DMS153 (cell line): Measurements from ENCODE around the gene ALOXE3.

Experiments
- DNase-seq: peaks from one replicate; lab custom pipeline; 2025; lab: John Stamatoyannopoulos, UW

ALOXE3 gene

DNA sequence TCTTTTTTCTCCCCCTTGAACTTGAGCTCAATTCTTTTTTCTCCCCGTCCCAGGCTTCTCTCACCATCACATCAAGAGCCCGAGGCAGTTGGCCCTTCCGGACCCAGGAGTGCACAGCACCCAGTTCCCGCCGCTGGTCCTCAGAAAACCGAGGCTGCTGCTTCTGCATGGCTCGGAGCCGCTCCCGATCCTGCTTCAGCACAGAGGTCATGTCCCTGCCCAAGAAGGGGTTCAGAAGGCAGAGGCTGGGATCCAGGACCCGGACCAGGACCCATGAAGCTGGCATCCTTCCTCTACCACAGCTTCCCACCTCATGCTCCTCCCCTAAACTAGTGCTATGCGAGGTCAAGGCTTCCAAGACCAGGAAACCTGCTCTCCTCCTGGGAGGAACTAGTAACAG, 23.4 kb upstream of the ALOXE3 start:
- no peak for DNase-seq

DNA sequence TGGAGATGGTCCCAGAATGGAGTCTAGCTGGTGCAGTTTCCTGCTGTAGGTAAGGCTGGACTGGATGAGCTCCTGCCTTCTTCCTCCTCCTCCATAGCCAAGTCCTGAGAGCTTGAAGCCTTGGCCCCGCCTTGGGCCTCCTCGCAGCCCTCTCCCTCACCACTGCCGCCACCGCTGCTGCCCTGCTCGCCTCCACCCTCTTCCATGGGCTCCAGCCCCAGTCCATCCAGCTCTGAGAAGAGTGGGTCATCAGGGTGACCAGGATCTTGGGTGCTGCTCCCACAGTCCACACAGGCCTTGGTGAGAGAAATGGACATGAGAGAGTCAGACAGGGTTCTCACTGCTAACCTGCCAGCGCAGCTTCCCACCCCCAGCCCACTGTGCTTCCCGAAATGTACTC, 22.7 kb upstream of the ALOXE3 start:
- no peak for DNase-seq

DNA sequence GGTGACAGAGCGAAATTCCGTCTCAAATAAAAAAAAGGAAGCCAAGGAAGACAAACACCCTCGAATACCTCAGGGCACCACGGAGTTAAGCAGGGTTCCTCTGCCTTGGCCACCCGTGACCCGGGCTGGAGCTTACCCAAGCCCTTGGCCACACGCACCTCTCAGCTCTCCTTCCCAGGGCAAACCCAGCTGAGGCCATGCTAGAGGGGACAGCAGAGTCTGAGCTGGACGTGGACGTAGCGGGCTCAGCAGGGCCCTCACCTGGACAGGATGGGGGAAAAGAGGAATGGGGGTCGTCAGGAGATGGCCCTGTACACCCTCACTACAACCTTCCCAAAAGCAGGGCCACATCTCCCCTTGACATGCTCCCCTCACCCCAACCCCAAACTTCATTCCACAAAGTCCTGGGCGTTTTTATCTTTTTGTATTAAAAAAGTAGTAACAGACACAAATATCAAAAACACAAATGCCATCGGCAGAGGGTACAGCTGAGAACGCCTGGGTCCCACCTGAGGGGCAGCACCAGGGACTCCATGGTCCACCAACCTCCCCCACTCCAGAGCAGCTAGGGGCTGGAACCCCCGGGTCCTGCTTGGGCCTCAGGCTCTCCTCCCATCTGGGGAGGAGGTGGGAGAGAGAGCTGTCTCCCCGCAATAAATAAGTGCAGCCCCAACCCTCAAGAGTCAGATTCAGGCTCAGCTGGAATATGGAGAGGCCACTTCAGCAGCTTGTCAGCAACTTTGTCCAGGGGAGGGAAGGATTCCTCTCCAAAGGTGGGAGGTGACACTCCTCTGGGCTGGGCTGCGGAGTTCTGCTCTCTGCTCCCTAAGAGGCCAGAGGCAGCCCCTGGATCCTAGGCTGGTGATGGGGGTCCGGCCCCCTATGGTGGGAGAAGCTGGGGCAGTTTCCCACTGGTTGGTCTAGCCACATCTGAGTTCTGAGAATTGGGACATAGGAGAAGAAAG, 22.0 kb upstream of the ALOXE3 start:
- no peak for DNase-seq

- DNase-seq, result peak; percentile 81
These were observed 20.5 kb upstream of the ALOXE3 start for GRCh38 chr17:8138672-8139371.

DNA sequence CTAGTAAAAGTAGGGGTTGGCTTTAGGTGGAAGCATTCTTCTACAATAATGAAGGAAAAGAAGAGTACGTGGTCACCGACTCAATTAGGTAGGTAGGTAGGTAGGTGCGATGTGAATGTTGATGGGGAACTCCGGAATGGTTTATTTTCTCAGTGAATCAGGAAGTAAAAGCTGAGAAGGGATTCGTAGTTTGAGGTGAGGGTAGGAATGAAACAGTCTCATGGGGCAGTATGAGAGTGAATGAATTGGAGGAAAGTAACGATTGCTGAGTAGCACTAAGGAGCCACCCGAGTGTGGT, 20.0 kb upstream of the ALOXE3 start:
- DNase-seq, result no peak

DNA sequence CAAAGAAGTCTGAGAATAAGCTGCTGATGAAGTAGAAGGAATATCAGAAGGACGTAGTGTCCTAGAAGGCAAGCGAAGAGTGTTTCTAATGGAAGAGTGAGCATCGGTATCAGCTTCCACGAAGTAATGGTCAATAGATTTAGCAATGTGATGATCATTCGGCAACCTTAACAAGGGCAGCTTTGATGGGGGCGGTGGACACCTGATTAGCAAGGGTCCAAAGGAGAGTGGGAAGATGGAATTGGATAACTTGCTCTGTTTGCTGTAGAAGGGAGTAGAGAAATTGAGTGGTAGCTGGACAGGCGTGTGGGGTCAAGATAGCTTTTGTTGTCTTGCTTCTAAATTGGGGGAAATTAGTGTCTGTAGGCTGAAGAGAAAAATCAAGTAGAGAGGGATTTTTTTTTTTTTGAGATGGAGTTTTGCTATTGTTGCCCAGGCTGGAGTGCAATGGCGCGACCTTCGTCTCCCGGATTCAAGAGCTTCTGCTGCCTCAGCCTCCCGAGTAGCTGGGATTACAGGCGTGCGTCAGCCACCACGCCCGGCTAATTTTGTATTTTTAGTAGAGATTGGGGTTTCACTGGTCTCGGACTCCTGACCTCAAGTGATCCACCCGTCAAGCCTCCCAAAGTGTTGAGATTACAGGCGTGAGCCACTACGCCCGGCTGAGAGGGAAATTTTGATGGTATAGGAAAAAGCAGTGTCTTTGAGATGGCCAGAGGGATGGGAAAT, 19.5 kb upstream of the ALOXE3 start:
- no peak for DNase-seq

DNA sequence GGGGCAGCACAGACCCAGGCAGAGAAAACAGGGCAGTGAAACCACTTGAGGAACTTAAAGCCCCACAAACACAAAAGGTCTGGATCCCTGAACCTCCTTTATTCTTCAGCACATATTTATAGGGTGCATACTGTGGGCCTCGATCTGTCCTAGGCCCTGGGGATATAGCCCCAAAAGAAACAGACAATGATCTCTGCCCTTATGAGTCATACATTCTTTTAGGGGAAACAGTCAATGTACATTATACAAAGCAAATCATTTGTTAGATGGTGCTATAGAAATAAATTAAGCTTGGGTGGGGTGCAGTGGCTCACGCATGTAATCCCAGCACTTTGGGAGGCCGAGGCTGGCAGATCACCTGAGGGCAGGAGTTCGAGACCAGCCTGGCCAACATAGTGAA, 15.6 kb upstream of the ALOXE3 start:
- DNase-seq, result no peak

GRCh38 chr17:8133399-8133798, 15.1 kb upstream of the ALOXE3 start:
- no peak for DNase-seq

DNA sequence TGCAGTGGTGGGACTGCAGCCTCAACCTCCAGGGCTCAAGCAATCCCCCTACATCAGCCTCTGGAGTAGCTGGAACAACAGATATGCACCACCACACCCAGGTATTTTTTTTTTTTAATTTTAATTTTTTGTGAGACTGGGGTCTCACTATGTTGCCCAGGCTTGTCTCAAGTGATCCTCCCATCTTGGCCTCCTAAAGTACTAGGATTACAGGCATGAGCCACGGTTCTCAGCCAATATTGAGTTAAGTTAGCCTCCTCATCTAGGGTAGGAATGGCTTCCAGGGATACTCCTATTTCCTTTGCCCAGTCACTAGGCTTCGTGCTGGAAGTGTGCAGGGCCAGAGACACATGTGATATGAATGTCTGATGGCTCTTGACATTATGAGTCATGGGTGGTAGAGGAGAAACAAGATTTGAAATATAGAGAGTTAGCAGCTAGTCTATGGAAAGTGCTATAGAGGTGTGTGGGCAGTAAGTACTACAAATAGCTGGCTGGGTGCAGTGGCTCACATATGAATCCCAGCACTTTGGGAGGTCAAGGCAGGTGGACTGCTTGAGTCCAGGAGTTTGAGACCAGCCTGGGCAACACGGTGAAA, 13.6 kb upstream of the ALOXE3 start:
- DNase-seq, result no peak

DNA sequence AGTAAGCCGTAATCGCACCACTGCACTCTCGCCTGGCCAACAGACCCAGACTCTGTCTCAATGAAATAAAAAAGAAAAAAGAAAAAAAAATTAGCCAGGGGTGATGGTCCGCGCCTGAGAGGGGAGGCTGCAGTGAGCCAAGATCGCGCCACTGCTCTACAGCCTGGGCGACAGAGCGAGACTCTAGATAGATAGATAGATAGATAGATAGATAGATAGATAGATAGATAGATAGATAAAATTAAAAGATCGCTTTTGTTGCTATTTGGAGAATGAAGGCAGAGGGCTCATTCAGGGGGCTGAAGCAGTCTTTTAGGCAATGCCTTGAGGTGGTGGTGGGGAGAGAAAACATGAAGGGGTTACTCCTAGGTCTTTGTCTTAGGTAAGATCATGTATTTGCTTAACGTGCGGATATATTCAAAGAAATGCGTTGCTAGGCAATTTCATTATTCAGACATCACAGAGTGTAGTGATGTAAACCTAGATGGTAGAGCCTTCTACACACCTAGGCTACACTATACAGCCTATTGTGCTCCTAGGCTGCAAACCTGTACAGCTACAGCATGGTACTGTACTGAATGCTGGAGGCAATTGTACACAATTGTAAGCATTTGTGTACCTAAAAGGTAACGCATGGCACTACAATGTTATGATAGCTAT, 9.9 kb upstream of the ALOXE3 start:
- DNase-seq, result no peak

DNA sequence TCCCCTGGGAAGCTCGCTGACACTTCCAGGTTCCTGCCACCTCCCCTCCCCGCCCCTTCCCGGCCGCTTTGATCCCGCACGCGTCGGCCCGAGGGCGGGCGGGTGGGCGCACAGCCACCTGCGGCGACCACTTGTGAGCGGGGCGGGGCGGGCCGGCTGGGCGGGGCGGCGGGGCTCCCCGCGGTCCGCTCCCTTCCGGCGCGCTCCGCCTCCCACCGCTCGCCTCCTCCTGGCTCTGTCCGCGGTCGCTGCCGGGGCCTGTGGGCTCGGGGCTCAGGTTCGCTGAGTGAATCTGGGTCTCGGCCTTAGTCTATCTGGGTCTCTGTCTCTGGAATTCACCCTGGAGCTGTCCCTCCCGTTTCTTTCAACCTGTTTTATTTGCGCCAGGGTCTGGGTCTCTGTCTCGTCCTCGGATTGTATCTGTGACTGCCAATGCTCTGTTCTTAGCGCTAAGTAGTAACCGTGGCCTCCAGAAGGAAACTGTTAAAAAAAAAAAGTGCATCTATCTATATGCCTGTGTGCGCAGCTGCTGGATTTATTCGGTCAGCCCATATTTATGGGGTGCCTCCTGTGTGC, 8.3 kb upstream of the ALOXE3 start:
- DNase-seq, result no peak

GRCh38 chr17:8125947-8126490, 7.7 kb upstream of the ALOXE3 start:
- DNase-seq, result no peak

DNA sequence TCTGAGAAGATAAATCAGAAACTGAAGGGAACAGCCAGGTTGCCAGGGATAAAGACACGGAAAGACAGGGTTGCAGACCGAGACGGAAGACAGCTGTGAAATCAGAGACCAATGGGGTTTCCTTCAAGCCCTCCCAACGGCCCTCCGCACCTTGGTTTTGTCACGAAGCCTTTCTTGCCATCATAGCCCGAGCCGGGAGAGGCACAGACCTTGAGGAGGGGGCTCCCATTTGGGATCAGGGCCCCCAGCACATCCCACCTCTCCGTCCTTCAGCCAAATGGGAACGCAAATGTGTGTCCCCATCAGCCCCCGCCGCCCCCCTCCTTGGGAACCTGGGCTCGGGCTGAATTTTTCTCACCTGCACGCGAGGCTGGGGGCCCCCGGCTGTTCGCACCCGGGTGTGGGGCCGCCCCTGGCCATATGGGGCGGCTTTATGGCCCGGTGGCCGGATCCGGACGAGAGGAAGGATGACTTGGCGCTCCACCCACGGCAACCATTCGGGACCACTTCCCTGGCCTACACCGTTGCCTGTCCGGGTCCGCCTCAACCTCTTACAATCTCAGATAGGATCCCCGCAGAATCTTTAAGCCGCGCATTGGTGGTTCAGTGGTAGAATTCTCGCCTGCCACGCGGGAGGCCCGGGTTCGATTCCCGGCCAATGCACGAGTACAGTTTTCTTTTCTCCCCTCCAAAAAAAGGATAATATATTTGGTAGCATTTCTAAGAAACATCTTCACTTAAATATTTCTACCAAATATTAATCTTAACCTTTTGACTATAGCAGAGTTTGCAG, 7.0 kb upstream of the ALOXE3 start:
- DNase-seq, result no peak

DNA sequence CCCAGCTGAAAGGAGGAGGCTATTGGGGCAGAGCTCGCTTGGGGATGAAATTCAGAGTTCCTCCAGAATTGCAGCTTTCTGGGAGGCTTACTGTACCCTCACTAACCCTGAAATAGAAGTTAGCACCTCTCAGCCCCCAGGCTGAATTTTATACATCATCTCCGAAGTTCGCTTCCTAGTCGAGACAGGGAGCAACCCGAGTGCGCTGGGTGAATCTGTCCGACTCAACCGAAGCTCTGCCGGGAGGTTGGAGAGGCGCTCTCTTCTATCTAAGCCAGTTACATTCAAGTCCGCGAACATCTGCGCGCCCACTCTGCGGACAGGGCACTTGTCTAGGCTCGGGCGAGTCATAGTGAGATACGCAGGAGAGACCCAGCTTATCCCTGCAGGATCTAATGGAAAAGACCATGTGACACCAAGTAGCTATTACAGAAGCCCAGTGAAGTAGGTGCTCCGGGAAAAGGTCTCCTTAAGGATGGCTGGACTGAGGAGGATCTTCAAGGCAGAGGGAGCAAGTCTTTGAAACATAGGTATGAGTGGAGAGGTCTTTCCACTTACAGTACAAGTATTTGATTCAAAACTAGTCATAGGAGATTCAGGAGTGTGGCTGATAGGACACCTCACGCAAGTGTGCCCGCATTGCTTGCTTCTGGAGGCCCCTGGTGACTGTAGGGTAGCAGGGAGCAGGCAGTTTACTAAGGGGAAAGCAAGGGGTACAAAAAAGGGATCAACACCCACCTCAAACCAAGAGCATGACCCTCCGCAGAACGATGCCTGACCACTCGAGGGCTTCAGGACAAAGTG, 6.2 kb upstream of the ALOXE3 start:
- no peak for DNase-seq

DNA sequence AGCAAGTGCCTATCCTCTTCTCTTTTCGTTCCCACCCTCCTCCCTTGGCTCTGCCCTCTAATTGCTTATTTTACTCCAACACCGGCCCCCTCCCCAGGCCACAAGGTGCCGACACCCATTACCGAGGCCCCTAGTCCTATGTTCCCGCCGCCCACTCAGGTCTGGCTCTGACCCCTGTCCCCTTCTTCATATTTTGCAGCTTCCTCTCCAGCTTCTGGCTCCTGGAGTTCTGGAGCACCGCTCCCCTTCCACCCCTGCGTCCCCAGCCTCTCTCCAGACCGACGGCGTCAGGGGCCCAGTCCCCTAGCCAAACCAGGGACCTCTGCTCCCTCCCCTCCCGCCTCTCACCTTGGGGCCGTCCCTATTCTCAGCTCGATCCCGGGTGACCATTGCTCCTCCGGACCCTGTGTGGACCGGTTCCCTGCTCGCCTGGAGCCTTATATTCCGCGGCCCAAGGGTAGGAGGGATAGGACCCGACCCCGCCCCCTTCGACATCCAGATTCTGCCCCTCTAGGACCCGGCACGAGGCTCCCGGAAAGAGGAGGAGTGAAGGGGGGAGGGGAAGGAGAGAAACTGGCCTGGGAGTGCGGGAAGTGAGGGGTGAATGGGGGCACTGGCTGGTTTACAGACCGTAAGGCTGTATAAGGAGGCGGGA, 5.5 kb upstream of the ALOXE3 start, which contains the start of gene HES7:
HES7 (minus strand) TSS at position 412 of the 655 bp plus-strand sequence; CDS start at position 390, 22 bp downstream.
- DNase-seq, result no peak

DNA sequence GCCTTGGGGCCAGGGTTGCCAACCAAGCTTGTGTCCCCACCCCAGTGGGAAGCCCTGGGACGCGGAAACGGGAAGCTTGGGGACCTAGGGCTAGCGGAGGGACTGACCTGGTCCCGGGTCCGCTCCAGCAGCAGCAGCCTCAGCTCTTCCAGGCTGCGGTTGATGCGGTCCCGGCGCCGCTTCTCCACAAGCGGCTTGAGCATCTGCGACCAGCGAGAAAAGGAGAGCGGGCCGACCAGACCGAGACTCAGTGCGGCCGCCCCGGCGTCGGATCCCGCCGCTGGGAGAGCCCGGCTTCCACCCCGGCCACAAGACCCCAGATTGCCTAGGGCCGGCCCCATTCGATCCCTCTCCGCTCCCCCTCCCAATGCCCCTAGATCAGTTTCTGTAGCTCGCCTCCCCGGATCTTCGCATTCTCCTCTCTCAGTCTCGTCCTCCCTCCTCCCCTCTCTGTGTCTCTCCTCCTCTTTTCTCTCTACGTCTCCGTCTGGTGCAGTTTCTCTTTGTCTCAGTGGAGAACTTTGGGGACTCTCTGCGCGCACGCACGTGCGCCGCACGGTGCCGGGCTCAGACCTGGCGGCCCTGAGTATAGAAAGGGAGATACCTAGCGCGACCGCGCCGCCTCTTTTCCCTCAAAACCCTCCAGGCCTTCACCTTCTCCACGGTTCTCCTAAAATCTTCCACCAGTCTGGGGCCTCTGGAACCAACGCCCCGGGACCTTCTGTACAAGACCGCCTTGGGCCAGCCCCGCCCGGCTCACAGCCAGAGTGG, 4.8 kb upstream of the ALOXE3 start:
- DNase-seq, result no peak

GRCh38 chr17:8122422-8122923, 4.2 kb upstream of the ALOXE3 start:
- no peak for DNase-seq
